ENCODE data around the gene SLC39A11. TPM values are rescaled to one million over a fixed set of nuclear protein-coding genes. Genes with fewer than 3 reads are reported as not detected.

SLC39A11 gene
- total and polyA plus RNA-seq, 2 experiments from 2014 or later, result 11.7 to 16.4 TPM

GRCh38 chr17:72968798-72969197, 123.7 kb downstream of the SLC39A11 start:
- Histone ChIP-seq H3K4me1 (ENCODE audit: insufficient read depth) (no peaks in the 10 kb centered on the region), H3K36me3 (ENCODE audit: low read depth) (no peaks in the 10 kb centered on the region), H3K4me3 (no peak overlapping the region), H3K9me2 (ENCODE audit: insufficient read depth) (no peaks in the 10 kb centered on the region), H3K9me3 (ENCODE audit: low read depth) (no peaks in the 10 kb centered on the region), H3K9ac (no peak overlapping the region), H3K27ac (no peak overlapping the region), H4K20me1 (ENCODE audit: insufficient read depth) (no peaks in the 10 kb centered on the region), H3K79me2 (ENCODE audit: insufficient read depth) (no peaks in the 10 kb centered on the region), H3K4me2 (ENCODE audit: unreplicated experiment) (no peak overlapping the region), H3F3A (ENCODE audit: insufficient read depth) (no peaks in the 10 kb centered on the region), H2AFZ (no peak overlapping the region), H3K27me3 (replicated peaks; ENCODE audit: insufficient read depth) (no peaks in the 10 kb centered on the region)
- WGBS, 2 experiments (ENCODE audit: low coverage in 1 of 2, low lambda C conversion rate in 2 of 2, missing lambda C conversion rate in 2 of 2), result 85 to 97% methylated on average over 8 to 9 of the region's 9 CpGs
- DNase-seq, result no peak
- TF ChIP-seq EZH2phosphoT487 (IDR thresholded peaks at IDR 0.05; ENCODE audit: insufficient read depth, low read depth) (no peak), EZH2 (IDR thresholded peaks at IDR 0.05; ENCODE audit: insufficient read depth, poor library complexity, severe bottlenecking) (no peak)
- in situ Hi-C loops (cut with MboI), result no loop called here

GRCh38 chr17:72967977-72968585, 124.4 kb downstream of the SLC39A11 start:
- H3K9me2 ChIP-seq (ENCODE audit: insufficient read depth), result no peaks in the 10 kb centered on the region
- no peaks in the 10 kb centered on the region for H3F3A ChIP-seq (ENCODE audit: insufficient read depth)
- no peak overlapping the region for H3K4me3 ChIP-seq
- H3K9ac ChIP-seq, result no peak overlapping the region
- no peaks in the 10 kb centered on the region for H3K36me3 ChIP-seq (ENCODE audit: low read depth)
- 83 to 84% methylated on average over 5 of the region's 5 CpGs for WGBS, 2 experiments (ENCODE audit: low coverage in 1 of 2, low lambda C conversion rate in 2 of 2, missing lambda C conversion rate in 2 of 2)
- no peaks in the 10 kb centered on the region for H3K9me3 ChIP-seq (ENCODE audit: low read depth)
- no peak for TF ChIP-seq EZH2 (IDR thresholded peaks at IDR 0.05; ENCODE audit: insufficient read depth, poor library complexity, severe bottlenecking)
- no peak for TF ChIP-seq EZH2phosphoT487 (IDR thresholded peaks at IDR 0.05; ENCODE audit: insufficient read depth, low read depth)
- H3K4me2 ChIP-seq (ENCODE audit: unreplicated experiment), result no peak overlapping the region
- in situ Hi-C loops (cut with MboI), result no loop called here
- no peaks in the 10 kb centered on the region for H3K27me3 ChIP-seq (replicated peaks; ENCODE audit: insufficient read depth)
- no peak overlapping the region for H2AFZ ChIP-seq
- H3K27ac ChIP-seq, result no peak overlapping the region
- H4K20me1 ChIP-seq (ENCODE audit: insufficient read depth), result no peaks in the 10 kb centered on the region
- no peaks in the 10 kb centered on the region for H3K79me2 ChIP-seq (ENCODE audit: insufficient read depth)
- H3K4me1 ChIP-seq (ENCODE audit: insufficient read depth), result no peaks in the 10 kb centered on the region
- no peak for DNase-seq

GRCh38 chr17:72967277-72967970, 125.1 kb downstream of the SLC39A11 start:
- DNase-seq, result no peak
- in situ Hi-C loops (cut with MboI), result no loop called here

GRCh38 chr17:72962106-72962505, 130.4 kb downstream of the SLC39A11 start:
- Histone ChIP-seq H3K79me2 (ENCODE audit: insufficient read depth) (no peaks in the 10 kb centered on the region), H2AFZ (no peak overlapping the region), H3K4me3 (no peak overlapping the region), H3K9me2 (ENCODE audit: insufficient read depth) (no peaks in the 10 kb centered on the region), H3K27me3 (replicated peaks; ENCODE audit: insufficient read depth) (no peaks in the 10 kb centered on the region), H3K36me3 (ENCODE audit: low read depth) (no peaks in the 10 kb centered on the region), H3K27ac (no peak overlapping the region), H3K9ac (no peak overlapping the region), H4K20me1 (ENCODE audit: insufficient read depth) (no peaks in the 10 kb centered on the region), H3F3A (ENCODE audit: insufficient read depth) (no peaks in the 10 kb centered on the region), H3K4me1 (ENCODE audit: insufficient read depth) (no peaks in the 10 kb centered on the region), H3K9me3 (ENCODE audit: low read depth) (no peaks in the 10 kb centered on the region), H3K4me2 (ENCODE audit: unreplicated experiment) (no peak overlapping the region)
- in situ Hi-C loops (cut with MboI), result no loop called here
- WGBS, 2 experiments (ENCODE audit: low coverage in 1 of 2, low lambda C conversion rate in 2 of 2, missing lambda C conversion rate in 2 of 2), result 78 to 91% methylated on average over 3 of the region's 3 CpGs
- TF ChIP-seq EZH2 (IDR thresholded peaks at IDR 0.05; ENCODE audit: insufficient read depth, poor library complexity, severe bottlenecking) (no peak), EZH2phosphoT487 (IDR thresholded peaks at IDR 0.05; ENCODE audit: insufficient read depth, low read depth) (no peak)
- no peak for DNase-seq

More at GRCh38 chr17:72967277-72967970, 125.1 kb downstream of the SLC39A11 start:
- Histone ChIP-seq H3K9ac (no peak overlapping the region), H3K36me3 (ENCODE audit: low read depth) (no peaks in the 10 kb centered on the region), H3K9me2 (ENCODE audit: insufficient read depth) (no peaks in the 10 kb centered on the region), H3K4me1 (ENCODE audit: insufficient read depth) (no peaks in the 10 kb centered on the region), H3K27me3 (replicated peaks; ENCODE audit: insufficient read depth) (no peaks in the 10 kb centered on the region), H4K20me1 (ENCODE audit: insufficient read depth) (no peaks in the 10 kb centered on the region), H3K9me3 (ENCODE audit: low read depth) (no peaks in the 10 kb centered on the region), H3F3A (ENCODE audit: insufficient read depth) (no peaks in the 10 kb centered on the region), H3K4me3 (no peak overlapping the region), H3K4me2 (ENCODE audit: unreplicated experiment) (no peak overlapping the region), H2AFZ (no peak overlapping the region), H3K79me2 (ENCODE audit: insufficient read depth) (no peaks in the 10 kb centered on the region), H3K27ac (no peak overlapping the region)
- 46 to 53% methylated on average over 8 of the region's 8 CpGs for WGBS, 2 experiments (ENCODE audit: low coverage in 1 of 2, low lambda C conversion rate in 2 of 2, missing lambda C conversion rate in 2 of 2)
- no peak for TF ChIP-seq EZH2phosphoT487 (IDR thresholded peaks at IDR 0.05; ENCODE audit: insufficient read depth, low read depth)
- TF ChIP-seq EZH2 (IDR thresholded peaks at IDR 0.05; ENCODE audit: insufficient read depth, poor library complexity, severe bottlenecking), result no peak

Measured in GM23248 (cell line).